ENCODE data around the gene BAD. TPM values are rescaled to one million over a fixed set of nuclear protein-coding genes. Genes with fewer than 3 reads are reported as not detected.
"Not testable (repeated sequence)": the region's sequence is repeated elsewhere in the genome, so short reads cannot be mapped to it uniquely, and the experiment has no call there.

Gene BAD
- total and polyA plus RNA-seq, 3 experiments from 2014 or later, result 40.4 to 56.5 (median 40.9) TPM

DNA sequence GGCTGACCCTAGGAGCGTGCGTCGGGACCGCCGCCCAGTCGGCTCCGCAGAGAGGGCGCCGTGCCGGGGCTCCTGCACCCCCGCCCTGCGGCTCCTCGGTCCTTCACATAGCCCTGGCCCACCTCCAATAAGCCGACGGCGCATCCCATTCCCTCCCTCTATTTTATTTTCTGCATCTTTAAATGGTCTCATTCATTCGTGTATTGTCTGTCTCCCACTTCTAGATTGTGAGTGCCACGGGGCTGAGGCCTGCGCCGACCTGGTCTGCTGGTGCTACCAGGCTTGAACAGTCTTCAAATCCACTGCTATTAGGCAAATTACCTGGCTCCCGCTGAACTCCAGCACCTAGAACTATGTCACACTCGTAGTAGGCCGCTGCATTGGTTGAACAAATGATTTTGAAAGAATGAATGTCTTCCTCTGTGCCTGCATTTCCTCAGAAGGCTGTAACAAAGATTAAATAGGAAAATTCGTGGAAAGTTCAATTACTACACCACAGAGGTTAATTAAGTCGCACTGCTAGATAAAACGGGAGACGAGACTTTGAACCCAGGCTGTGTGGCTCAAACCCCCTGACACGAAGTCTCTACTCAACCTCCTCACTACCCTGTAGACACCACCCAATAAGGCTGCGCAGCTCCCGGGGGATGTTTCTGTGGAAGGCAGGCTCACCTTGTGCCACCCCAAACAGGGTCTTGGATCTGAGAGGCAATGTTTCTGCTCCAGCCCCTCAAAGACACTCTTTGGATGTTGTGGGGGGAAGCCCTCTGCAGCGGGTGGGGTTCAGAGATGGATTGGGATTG, 36.5 kb downstream of the BAD start:
- Histone ChIP-seq H3K9me3 (ENCODE audit: low read length) (no peaks in the 10 kb centered on the region), H3K27ac (ENCODE audit: low read depth, low read length) (peak overlapping the region; percentile 67), H3K4me1 (ENCODE audit: insufficient read depth, low read length) (peaks cover 42% of the 10 kb centered on the region), H3K36me3 (ENCODE audit: insufficient read depth, low read length) (no peaks in the 10 kb centered on the region), H3K4me3 (ENCODE audit: low read length) (no peak overlapping the region), H3K27me3 (ENCODE audit: insufficient read depth, low read length, poor library complexity, severe bottlenecking) (no peaks in the 10 kb centered on the region)
- Mint-ChIP-seq H3K4me1 (peaks cover 26 to 56% (median 28%) of the 10 kb centered on the region in 3 donors), H3K27me3 (no peaks in the 10 kb centered on the region), H3K4me3 (peak overlapping the region; percentile 74 to 88 (median 78)), H3K36me3 (peaks cover 0 to 15% (median 0%) of the 10 kb centered on the region in 3 donors), H3K9me3 (no peaks in the 10 kb centered on the region), H3K27ac (peak overlapping the region in 6 of 8 donors; percentile 14 to 89 (median 82))
- no peak for DNase-seq
- ChIA-PET CTCF (interaction anchor here (0.9 to 13.4 kb wide), 4 partner anchors 16 to 55 kb away, joined by 4 to 124 read pairs (median 80); partner anchors contain the start of genes CATSPERZ, ESRRA and FERMT3), POLR2A (interaction anchor here (0.6 to 4.3 kb wide), 5 partner anchors 18 to 70 kb away, joined by 3 to 44 read pairs (median 8); partner anchors contain the start of genes ESRRA, NUDT22, PRDX5 and TRPT1)

DNA sequence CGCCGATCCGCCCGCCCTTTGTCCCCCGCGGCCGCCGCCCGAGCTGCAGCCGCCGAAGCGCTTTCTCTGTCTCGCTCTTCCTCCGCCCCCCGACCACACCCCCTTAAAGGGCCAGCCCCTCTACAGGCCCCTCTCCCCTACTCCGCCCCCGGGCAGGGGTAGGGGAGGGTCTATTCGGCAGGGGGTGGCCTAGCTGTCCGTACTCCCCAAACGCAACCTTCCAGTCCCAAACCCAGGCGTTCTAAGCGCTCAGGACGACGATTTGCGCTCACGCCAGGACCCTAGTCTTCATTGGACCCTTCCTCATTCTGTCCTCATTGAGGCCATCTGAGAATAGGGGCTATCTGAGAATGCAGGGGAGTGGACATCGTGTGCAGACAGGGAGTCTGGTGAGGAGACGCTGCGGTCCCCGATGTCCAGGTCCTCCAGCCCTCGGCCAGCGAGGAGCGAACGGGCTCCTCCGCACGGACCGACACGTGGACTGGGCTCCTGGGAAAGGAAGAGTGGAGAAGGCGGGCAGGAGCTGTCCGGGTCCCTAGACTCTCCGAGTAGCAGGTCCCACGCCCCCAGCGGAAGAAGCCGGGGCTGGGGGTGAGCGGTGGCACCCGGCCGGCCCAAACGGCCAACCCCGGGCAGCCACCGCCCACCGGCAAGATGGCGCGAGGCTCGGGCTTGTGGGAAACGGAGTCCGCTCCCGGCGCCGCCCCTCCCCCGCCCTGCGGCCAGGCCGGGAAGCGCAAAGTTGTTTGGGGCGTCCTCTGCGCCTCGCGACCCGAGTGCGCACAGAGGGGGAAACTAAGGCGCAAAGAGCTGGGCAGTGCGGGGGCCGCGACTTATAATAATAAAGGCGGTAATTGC, 37.4 kb downstream of the BAD start, which contains the start of gene PPP1R14B:
PPP1R14B (minus strand) TSS at position 73 of the 858 bp plus-strand sequence. CDS start 270 bp downstream, outside the sequence.
- Histone ChIP-seq H3K4me1 (ENCODE audit: insufficient read depth, low read length) (peaks cover 42% of the 10 kb centered on the region), H3K36me3 (ENCODE audit: insufficient read depth, low read length) (no peaks in the 10 kb centered on the region)
- CTCF ChIA-PET, result interaction anchor here (0.9 to 13.4 kb wide), 5 partner anchors 10 to 56 kb away, joined by 4 to 124 read pairs (median 62); partner anchors contain the start of genes CATSPERZ, ESRRA and FERMT3

DNA sequence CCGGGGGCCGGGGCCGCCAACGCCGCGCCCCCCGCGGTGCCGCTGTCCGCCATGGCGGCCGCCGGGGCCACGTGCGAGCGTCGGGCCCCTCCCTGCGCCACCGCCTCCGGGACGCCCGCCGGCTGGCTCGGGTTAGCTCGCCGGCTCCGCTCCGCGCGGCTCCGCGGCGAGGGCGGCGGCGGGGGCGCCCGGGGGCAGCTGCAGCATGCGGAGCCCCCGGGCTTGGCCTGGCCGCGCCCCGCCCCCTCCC, 37.9 kb downstream of the BAD start:
- Mint-ChIP-seq H3K4me1 (peaks cover 21 to 58% (median 25%) of the 10 kb centered on the region in 3 donors), H3K4me3 (peak overlapping the region; percentile 83 to 96 (median 85)), H3K27ac (peak overlapping the region in 2 of 8 donors; percentile 57 to 93), H3K36me3 (peaks cover 0 to 16% (median 0%) of the 10 kb centered on the region in 3 donors)
- not testable (repeated sequence) for H3K9me3 ChIP-seq (ENCODE audit: low read length); H3K27me3 Mint-ChIP-seq; H3K4me3 ChIP-seq (ENCODE audit: low read length); H3K9me3 Mint-ChIP-seq; DNase-seq; H3K36me3 ChIP-seq (ENCODE audit: insufficient read depth, low read length); H3K27me3 ChIP-seq (ENCODE audit: insufficient read depth, low read length, poor library complexity, severe bottlenecking)
- Histone ChIP-seq H3K4me1 (ENCODE audit: insufficient read depth, low read length) (peaks cover 37% of the 10 kb centered on the region), H3K27ac (ENCODE audit: low read depth, low read length) (peak overlapping the region; percentile 67)
- CTCF ChIA-PET, result interaction anchor here (1.4 to 13.4 kb wide), 5 partner anchors 8 to 56 kb away, joined by 3 to 124 read pairs (median 62); partner anchors contain the start of genes CATSPERZ, ESRRA and FERMT3
- POLR2A ChIA-PET, result interaction anchor here (0.6 to 4.3 kb wide), 10 partner anchors 12 to 1517 kb away, joined by 3 to 44 read pairs (median 8); partner anchors contain the start of genes DNAJC4, ESRRA, FERMT3 and NUDT22

More for the DNA sequence above, 37.4 kb downstream of the BAD start, which contains the start of gene PPP1R14B:
- Mint-ChIP-seq H3K27ac (peak within 1 kb of the TSS; percentile 79 to 96 (median 88)), H3K36me3 (peaks cover 0 to 19% (median 0%) of the 10 kb centered on the region in 3 donors), H3K9me3 (no peaks in the 10 kb centered on the region), H3K4me3 (peak within 1 kb of the TSS; percentile 83 to 96 (median 86)), H3K27me3 (no peaks in the 10 kb centered on the region), H3K4me1 (peaks cover 25 to 62% (median 29%) of the 10 kb centered on the region in 3 donors)
- H3K27me3 ChIP-seq (ENCODE audit: insufficient read depth, low read length, poor library complexity, severe bottlenecking), result no peaks in the 10 kb centered on the region
- POLR2A ChIA-PET, result interaction anchor here (0.6 to 4.3 kb wide), 12 partner anchors 13 to 1517 kb away, joined by 3 to 44 read pairs (median 8); partner anchors contain the start of genes DNAJC4, ESRRA, FERMT3 and NUDT22
- peak; percentile 66 to 86 (median 73) for DNase-seq
- peak within 1 kb of the TSS; percentile 67 for H3K27ac ChIP-seq (ENCODE audit: low read depth, low read length)
- H3K4me3 ChIP-seq (ENCODE audit: low read length), result peak within 1 kb of the TSS; percentile 100
- no peaks in the 10 kb centered on the region for H3K9me3 ChIP-seq (ENCODE audit: low read length)

DNA sequence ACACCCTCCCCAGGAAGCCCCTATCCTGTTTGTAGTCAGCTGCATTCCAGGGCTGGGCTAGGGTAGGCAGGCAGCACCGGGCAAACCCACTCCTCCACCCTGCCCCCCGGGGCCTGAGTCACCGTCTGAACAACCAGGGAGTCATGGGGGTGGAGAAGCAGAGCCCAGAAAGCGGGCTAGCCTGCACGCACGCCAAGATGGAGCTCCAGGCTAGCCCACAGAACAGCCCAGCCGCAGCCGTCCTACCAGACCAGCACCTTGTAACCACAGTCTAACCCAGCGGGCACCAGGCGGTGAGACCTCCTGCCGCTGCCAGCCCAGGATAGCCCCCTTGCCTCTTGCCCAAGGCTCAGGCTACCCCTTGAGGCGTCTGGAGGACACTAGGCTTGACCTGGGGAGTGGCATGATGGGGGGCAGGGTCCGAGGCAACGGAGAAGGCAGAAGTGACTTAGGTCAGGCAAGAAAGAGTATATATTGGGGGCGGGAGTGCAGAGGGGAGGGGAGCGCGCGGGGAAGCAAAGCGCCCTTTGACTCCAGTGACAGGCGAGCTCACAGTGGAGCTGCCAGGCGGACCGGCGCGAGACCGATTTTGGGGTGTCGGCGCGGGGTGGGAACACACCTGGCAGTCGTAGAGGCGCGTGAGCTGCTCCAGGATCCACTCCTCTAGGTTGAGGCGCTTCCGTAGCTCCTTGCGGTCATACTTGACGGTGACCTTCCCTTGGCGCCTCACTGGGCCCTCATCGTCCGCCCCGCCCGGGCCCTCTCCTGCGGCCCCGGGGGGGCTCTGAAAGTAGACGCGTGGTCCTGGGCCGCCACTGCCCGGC, 38.5 kb downstream of the BAD start:
- Histone ChIP-seq H3K27ac (ENCODE audit: low read depth, low read length) (peak overlapping the region; percentile 67), H3K27me3 (ENCODE audit: insufficient read depth, low read length, poor library complexity, severe bottlenecking) (no peaks in the 10 kb centered on the region), H3K4me1 (ENCODE audit: insufficient read depth, low read length) (peaks cover 37% of the 10 kb centered on the region), H3K36me3 (ENCODE audit: insufficient read depth, low read length) (no peaks in the 10 kb centered on the region), H3K9me3 (ENCODE audit: low read length) (no peaks in the 10 kb centered on the region), H3K4me3 (ENCODE audit: low read length) (peak overlapping the region; percentile 66)
- ChIA-PET CTCF (interaction anchor here (1.0 to 13.4 kb wide), 7 partner anchors 9 to 57 kb away, joined by 3 to 124 read pairs (median 6); partner anchors contain the start of genes CATSPERZ, ESRRA, FERMT3 and NUDT22), POLR2A (interaction anchor here (0.6 to 4.3 kb wide), 13 partner anchors 11 to 1516 kb away, joined by 3 to 44 read pairs (median 8); partner anchors contain the start of genes DNAJC4, ESRRA, FERMT3 and NUDT22)
- Mint-ChIP-seq H3K27me3 (no peaks in the 10 kb centered on the region), H3K9me3 (no peaks in the 10 kb centered on the region), H3K4me3 (peak overlapping the region; percentile 83 to 94 (median 86)), H3K36me3 (peaks cover 0 to 19% (median 0%) of the 10 kb centered on the region in 3 donors), H3K27ac (peak overlapping the region; percentile 79 to 96 (median 88)), H3K4me1 (peaks cover 21 to 60% (median 23%) of the 10 kb centered on the region in 3 donors)
- peak; percentile 36 to 84 (median 58) for DNase-seq

DNA sequence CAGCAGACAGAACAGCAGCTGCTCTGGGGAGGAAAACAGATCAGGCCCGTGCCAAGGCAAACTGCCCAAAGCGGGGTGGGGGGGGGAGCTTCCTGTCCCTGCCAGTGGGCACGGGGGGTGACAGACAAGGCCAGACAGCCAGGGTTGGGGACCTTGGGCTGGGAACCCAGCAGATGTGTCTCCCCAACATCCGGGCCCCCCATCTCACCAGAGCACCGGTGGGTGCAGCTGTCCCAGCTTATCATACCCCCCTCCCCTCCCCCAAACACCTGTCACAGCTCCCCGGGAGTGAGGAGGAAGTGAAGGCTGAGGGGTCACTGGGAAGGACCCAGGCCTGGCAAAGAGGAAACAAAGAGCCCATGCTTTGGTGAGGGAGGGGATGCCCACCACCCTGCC, 39.1 kb downstream of the BAD start:
- Mint-ChIP-seq H3K27me3 (no peaks in the 10 kb centered on the region), H3K4me1 (peaks cover 24 to 59% (median 26%) of the 10 kb centered on the region in 3 donors), H3K36me3 (peaks cover 0 to 20% (median 0%) of the 10 kb centered on the region in 3 donors), H3K27ac (peak overlapping the region; percentile 79 to 99 (median 88)), H3K4me3 (peak overlapping the region; percentile 83 to 94 (median 86)), H3K9me3 (no peaks in the 10 kb centered on the region)
- H3K4me1 ChIP-seq (ENCODE audit: insufficient read depth, low read length), result peaks cover 33% of the 10 kb centered on the region
- H3K4me3 ChIP-seq (ENCODE audit: low read length), result peak overlapping the region; percentile 66
- H3K27me3 ChIP-seq (ENCODE audit: insufficient read depth, low read length, poor library complexity, severe bottlenecking), result no peaks in the 10 kb centered on the region
- H3K27ac ChIP-seq (ENCODE audit: low read depth, low read length), result peak overlapping the region; percentile 67
- POLR2A ChIA-PET, result interaction anchor here (0.9 to 4.3 kb wide), 9 partner anchors 11 to 72 kb away, joined by 5 to 44 read pairs (median 9); partner anchors contain the start of genes DNAJC4, ESRRA, FERMT3 and NUDT22
- DNase-seq, result peak in 4 of 5 donors; percentile 56 to 84 (median 64)
- no peaks in the 10 kb centered on the region for H3K36me3 ChIP-seq (ENCODE audit: insufficient read depth, low read length)
- CTCF ChIA-PET, result interaction anchor here (1.0 to 13.4 kb wide), 7 partner anchors 8 to 58 kb away, joined by 3 to 124 read pairs (median 6); partner anchors contain the start of genes CATSPERZ, ESRRA, FERMT3 and NUDT22
- H3K9me3 ChIP-seq (ENCODE audit: low read length), result no peaks in the 10 kb centered on the region

DNA sequence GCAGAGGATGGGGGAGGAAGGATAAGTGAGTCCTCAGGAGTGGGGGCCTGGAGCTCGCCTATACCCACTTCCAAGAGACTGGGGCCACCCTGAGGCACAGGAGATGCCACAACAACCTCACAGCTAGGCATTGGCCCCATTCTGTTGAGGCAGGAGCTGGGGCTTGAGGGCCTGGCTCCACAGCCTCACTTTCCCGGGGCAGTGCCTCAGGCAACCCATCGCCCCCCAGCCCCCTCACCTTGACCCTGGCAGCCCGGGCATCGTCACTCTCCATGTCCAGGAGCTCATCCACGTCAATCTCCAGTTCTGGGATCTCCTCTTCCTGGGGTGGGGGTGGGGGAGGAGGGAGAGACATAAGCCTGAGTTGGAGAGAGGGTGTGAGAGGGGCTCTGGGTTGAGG, 39.5 kb downstream of the BAD start:
- Mint-ChIP-seq H3K9me3 (no peaks in the 10 kb centered on the region), H3K27me3 (no peaks in the 10 kb centered on the region), H3K27ac (peak overlapping the region in 7 of 8 donors; percentile 45 to 99 (median 89)), H3K4me3 (peak overlapping the region in 6 of 7 donors; percentile 83 to 94 (median 87)), H3K36me3 (peaks cover 0 to 20% (median 0%) of the 10 kb centered on the region in 3 donors), H3K4me1 (peaks cover 28 to 62% (median 28%) of the 10 kb centered on the region in 3 donors)
- H3K27ac ChIP-seq (ENCODE audit: low read depth, low read length), result peak overlapping the region; percentile 67
- DNase-seq, result no peak
- peaks cover 36% of the 10 kb centered on the region for H3K4me1 ChIP-seq (ENCODE audit: insufficient read depth, low read length)
- ChIA-PET CTCF (interaction anchor here (1.0 to 13.4 kb wide), 5 partner anchors 13 to 58 kb away, joined by 3 to 124 read pairs (median 62); partner anchors contain the start of genes CATSPERZ, ESRRA, FERMT3 and NUDT22), POLR2A (interaction anchor here (0.6 to 4.3 kb wide), 9 partner anchors 12 to 1572 kb away, joined by 5 to 44 read pairs (median 9); partner anchors contain the start of genes DNAJC4, ESRRA, FERMT3 and NUDT22)
- no peaks in the 10 kb centered on the region for H3K27me3 ChIP-seq (ENCODE audit: insufficient read depth, low read length, poor library complexity, severe bottlenecking)
- peak overlapping the region; percentile 66 for H3K4me3 ChIP-seq (ENCODE audit: low read length)
- no peaks in the 10 kb centered on the region for H3K36me3 ChIP-seq (ENCODE audit: insufficient read depth, low read length)
- H3K9me3 ChIP-seq (ENCODE audit: low read length), result no peaks in the 10 kb centered on the region
